Measurements from ENCODE around the gene ADARB1.
"Not testable (repeated sequence)": the region's sequence is repeated elsewhere in the genome, so short reads cannot be mapped to it uniquely, and the experiment has no call there.

The ADARB1 gene

DNA sequence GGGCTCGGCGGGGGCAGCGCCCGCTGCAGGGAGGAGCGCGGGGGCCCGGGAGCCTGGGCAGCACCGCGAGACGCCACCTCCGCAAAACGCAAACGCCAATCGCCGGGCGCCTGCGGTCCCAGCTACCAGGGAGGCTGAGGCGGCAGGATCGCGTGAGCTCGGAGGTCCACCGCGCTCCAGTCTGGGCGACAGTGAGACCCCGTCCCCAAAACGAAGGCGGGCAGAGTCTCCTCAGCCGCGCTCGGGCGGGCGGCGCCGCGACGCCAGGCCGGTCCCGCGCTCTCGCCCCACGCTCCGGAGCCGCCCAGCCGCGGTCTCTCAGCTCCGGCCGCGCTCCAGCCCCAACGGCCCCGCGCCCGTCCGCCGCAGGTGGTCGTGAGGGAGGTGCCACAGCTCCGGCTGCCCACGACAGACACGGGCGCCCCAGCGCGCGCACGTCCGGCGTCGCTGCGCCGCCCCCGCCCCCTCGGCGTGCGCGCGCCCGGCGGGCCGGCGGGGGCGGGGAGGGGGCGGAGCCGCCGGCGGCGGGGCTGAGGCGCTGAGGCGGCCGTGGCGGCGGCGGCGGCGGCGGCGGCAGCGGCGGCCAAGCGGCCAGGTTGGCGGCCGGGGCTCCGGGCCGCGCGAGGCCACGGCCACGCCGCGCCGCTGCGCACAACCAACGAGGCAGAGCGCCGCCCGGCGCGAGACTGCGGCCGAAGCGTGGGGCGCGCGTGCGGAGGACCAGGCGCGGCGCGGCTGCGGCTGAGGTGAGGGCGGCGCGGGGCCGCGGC is at the start of gene ADARB1:
ADARB1 (plus strand) TSS at position 533 of the 770 bp plus-strand sequence. CDS start 97,077 bp downstream, outside the sequence.
- peak; percentile 67 for DNase-seq

GRCh38 chr21:45026066-45026745 is 48.2 kb upstream of the ADARB1 start:
- no peak for DNase-seq

GRCh38 chr21:45026826-45027225 is 47.6 kb upstream of the ADARB1 start:
- DNase-seq = no peak

DNA sequence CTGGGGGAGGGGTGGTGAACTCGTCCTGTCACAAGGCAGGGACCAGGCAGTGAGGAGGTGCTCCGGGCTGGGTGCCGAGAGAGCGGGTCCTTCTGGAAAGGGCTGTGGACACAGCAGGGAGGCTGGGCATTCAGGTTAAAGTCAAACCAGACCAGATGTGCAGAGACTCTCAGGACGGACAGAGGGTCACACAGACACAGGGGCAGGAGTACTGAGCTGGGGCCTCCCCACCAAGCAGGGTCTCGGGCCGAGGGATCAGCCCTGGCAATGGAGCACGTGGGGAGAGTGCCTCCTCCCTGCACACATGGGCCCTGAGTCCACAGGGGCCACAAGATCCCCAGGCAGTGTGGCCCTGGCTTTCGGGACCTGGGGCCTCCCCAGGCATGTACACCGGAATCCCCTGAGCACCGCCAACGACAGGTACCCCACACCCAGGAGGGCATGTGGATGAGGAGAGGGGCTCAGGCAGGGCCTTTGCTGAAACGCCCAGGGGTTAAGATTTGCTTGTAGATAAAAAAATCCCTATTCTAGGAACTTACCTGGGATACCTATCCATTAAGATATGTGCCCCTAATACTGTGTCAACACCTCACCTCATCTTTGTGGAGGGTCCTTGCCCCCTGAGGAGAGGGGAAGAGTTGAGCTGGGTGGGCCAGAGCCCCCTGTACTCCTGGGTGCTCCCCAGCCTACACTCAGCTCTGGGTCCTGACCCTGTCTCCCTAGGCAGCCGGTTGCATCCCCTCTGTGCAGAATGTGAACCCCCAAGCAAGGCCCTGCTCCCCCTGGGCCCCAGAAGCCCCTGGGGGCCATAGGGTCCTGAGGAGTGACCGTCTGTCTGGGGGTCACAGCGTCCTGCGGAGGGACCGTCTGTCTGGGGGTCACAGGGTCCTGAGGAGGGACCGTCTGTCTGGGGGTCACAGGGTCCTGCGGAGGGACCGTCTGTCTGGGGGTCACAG is 46.9 kb upstream of the ADARB1 start:
- DNase-seq = no peak

DNA sequence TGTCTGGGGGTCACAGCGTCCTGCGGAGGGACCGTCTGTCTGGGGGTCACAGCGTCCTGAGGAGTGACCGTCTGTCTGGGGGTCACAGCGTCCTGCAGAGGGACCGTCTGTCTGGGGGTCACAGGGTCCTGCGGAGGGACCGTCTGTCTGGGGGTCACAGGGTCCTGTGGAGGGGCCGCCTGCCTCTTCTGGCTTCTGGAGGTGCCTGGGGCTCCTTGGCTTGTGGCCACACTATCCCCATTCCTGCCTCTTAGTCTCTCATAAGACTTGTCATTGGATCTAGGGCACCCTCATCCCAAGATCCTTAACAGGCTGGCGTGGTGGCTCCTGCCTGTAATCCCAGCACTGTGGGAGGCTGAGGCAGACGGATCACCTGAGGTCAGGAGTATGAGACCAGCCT is 45.7 kb upstream of the ADARB1 start:
- not testable (repeated sequence) for DNase-seq

DNA sequence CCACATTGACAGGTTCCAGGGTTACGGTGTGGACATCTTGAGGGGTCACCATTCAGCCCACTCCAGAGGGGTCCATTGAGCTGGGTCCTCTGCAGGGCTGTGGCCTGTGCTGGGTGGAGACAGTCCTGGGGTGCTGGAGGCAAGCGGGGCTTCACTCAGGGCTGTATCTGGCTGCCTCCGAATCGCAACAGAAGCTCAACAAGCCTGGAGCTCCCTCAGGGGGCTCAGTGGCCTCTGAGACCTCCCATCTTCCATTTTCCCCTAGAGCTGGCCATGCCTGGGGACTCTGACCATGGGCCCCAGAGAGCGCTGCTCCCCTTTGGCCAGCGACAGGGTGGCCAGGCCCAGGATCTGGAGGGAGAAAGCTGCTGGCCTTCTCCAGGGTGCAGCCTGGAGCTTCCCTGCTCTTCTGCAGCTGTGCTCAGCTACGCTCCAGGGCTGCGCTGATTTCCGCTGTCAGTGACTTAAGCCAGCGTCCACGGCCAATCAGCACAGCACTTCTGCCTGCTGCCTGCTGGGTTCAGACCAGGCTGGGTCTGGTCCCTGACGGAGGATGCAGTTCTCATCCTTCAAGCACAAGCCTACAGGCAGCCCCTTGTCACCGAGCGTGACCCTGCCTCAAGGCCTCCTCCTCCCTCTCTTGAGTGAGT is 45.0 kb upstream of the ADARB1 start:
- no peak for DNase-seq

DNA sequence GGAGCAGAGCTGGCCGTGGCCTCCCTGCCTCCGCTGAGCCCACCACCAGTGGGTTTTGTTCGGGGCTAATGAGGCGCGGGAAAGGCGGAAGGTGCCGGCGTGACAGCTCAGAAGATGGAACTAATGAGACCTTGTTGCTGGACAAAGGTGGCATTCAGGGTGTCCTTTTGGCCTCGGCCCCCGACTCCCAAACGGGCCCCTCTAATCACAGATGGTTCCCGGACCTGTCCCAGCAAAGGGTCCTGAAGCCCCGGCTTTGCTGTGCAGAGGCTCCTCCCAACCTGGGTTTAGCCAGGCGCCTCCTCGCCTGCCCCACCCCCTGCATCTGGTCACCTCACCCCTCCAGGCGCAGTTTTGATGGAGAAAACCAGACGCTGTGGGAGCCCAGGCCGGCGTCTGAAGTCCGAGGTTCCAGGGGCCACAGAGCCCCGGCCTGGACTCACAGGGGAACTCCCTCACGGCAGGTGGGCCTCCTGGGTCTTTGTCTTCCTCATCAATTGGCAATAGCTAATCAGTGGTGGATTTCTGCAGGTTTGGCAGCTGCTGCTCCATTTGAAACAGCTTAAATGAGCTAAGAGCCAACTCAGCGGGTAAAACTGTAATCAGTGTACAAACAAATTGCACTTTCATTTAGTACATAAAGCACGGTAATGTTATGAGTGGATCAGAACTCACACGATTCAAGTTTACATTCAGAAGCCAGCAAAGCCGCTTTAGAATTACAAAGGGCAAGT is 44.3 kb upstream of the ADARB1 start:
- DNase-seq = no peak

GRCh38 chr21:45030682-45031570 is 43.5 kb upstream of the ADARB1 start:
- no peak for DNase-seq

GRCh38 chr21:45031571-45032191 is 42.7 kb upstream of the ADARB1 start:
- DNase-seq = no peak

DNA sequence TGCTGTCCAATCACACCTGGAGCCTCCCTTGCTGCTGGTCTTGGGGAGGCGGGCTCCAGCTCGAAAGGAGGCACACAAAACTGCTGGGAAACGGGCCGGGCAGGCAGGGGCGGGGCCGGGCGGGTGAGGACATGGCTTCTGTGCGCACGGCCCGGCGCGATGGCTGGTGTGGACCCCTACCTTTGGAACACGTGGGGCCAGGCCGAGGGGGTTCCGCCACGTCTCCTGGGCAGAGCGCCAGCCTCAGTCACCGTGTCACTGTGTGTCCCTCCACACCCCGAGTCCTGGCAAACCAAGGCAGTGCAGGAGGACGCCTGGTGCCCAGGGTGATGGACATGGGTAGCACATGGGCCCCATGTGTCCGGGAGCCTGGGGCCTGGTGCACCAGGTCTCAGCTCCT is 42.0 kb upstream of the ADARB1 start:
- DNase-seq = no peak

DNA sequence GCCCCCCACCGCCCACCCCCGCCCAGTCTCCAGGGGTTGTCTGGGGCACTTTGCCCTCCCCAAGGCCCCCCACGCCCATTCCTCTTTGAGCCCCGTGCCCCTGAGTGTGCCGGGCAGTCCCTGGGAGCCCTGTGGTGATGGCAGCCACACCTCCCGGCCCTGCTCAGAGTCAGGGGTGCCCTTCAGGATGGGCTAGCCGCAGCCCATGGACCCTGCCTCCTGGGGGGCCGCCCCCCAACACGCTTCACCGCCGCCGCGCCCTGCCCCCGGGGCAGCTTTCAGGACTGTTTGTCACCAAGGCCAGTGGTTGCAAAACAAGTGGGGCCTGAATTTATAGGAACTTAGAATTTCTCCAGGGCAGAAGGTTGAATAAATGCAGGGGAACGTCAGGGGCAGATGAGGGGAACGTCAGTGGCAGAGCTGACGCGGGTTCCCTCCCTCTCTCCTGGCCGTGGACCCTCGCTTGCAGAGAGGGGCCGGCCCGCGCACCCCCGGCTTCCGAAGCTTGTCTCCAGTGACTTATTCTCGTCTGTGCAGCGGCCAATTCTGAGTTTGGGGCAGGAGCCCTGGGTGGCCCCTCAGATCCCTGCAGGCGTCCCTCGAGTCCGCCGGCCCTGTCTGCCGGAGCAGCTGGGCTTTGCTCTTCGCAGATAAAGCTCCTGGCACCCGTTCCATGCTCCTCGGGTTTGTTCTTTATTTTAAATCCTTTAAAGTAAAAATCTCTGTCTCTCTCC is 41.2 kb upstream of the ADARB1 start:
- DNase-seq = no peak

- no peak for DNase-seq
Observed at GRCh38 chr21:45033791-45034555, 40.4 kb upstream of the ADARB1 start.

DNA sequence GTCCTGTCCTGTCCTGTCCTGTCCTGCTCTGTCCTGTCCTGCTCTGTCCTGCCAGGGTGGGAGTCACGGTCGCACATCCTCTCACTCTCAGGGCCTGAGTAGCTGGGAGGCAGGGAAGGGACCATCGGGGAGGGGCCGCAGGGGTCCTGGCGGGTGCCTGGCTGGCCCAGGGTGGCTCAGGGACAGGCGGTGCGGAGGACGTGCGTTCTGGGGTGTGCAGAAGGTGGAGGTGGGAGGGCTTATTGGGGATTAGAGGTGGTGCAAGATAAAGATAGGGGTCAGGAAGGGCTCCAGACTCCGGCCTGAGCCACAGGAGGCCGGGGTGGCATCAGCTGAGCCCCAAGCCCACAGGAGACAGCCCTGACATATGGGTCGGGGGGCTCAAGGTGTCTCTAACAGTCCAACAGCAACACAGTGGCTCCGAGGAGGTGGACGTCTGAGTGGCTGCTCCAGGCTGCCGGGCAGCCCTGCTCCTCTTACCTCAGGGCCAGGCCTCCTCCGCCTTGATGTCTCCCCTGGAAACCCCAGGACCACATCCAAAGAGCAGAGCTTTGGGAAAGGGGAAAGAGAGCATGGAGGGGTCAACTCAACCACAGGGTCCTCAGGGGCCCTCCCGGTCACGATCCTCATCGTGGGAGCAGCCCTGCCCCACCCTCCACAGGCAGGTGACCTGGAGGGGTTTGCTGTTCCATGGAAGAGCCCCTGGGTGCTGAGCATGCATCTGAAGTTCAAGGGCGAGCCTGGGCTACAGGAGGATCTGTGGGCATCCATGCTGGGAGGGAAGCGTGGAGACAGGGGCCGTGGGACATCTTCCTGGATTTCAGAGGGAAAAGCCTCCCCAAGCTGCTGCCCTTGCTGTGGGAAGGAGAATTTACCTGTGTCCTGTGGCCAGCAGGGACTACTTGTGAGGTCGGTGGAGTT is 39.6 kb upstream of the ADARB1 start:
- DNase-seq = no peak

- no peak for DNase-seq
Observed at GRCh38 chr21:45035477-45035848, 38.9 kb upstream of the ADARB1 start.

DNA sequence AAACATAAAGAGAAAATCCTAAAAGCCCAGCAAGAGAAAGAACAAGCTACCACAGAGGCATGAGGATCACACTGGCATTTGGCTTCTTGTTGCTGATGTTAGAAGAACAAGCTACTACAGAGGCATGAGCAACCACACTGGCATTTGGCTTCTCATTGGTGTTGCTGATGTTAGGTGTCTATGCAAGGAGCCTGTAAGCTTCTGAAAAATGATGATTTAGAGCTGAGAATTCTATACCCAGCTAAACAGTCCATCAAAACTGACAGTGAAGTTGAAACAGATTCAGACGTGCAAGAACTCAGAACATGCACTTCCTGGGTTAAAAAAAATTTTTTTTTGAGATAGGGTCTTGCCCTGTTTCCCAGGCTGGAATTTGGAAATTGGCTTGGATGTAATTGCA is 37.8 kb upstream of the ADARB1 start:
- no peak for DNase-seq

GRCh38 chr21:45037986-45038385 is 36.4 kb upstream of the ADARB1 start:
- DNase-seq = no peak

DNA sequence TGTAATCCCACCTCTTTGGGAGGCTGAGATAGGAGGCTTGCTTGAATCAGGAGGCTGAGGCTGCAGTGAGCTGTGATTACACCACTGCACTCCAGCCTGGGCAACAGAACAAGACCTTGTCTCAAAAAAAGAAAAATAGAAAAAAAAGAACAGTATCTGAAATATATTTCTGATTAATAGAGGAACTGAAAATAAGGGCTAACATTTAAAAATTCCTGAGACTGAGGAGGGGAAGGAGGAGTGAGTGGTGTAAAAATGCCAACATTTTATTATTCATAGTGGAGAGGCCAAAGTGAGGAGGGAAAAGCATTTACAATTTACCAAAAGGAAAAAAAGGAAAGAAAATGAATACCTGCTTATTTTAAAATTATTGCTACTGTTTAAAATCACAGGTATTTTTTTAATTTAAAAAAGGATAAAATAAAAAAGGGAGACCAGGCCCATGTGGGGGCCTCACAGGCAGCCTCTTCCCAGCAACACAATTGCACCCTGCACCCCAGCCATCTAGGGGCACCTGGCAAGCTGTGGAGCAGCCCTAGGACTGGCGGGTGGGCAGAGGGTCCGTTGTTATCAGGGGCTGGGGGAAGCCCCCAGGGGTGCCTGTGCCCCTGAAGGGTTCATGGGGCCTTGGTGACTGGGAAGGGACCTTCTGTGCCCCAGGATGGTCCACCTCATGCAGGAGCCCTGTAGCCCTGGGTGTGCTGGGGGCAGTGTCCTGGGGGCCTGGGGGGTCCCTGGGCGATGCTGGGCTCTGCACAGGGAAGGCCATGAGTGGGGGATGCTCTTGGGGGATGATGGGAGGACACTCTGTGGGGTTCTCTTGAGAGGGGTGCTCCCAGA is 34.8 kb upstream of the ADARB1 start:
- no peak for DNase-seq
